CD14-positive monocyte (primary cell): Measurements from ENCODE around the gene PSMD1. TPM values are rescaled to one million over a fixed set of nuclear protein-coding genes. Genes with fewer than 3 reads are reported as not detected.

Experiments used
- DNase-seq, 3 donors: peaks; one replicate each; pipeline ENCODE4 v3.0.0-alpha.2; 2011 to 2022
- H2AFZ ChIP-seq: 2 replicates; pipeline ENCODE4 v1.6.0; 2012; ENCODE audit warnings: mild to moderate bottlenecking, low read depth, low read length, inconsistent platforms; ENCODE audit not compliant: insufficient read depth, poor library complexity, severe bottlenecking
- H3K27ac ChIP-seq, 2 donors: 1 replicate in 1 of 2; 2 replicates in 1 of 2; pipeline ENCODE4 v1.5.1; 2012 to 2013; ENCODE audit warnings: low read length in 2 of 2, control low read depth in 1 of 2, inconsistent platforms in 1 of 2, low read depth in 1 of 2, mild to moderate bottlenecking in 1 of 2
- H3K27me3 ChIP-seq, 2 donors: one replicate each; pipeline versions ENCODE4 v1.6.0 to v1.6.1; 2011 to 2013; ENCODE audit warnings: low read length in 2 of 2; ENCODE audit not compliant: control insufficient read depth in 2 of 2, insufficient read depth in 2 of 2
- H3K36me3 ChIP-seq, 2 donors: replicated peaks in 1 of 2; 1 replicate in 1 of 2; 2 replicates in 1 of 2; pipeline versions ENCODE4 v1.5.1 to v1.6.1; 2012 to 2013; ENCODE audit warnings: low read length in 2 of 2, control low read depth in 1 of 2, inconsistent platforms in 1 of 2, mild to moderate bottlenecking in 1 of 2; ENCODE audit not compliant: insufficient read depth in 2 of 2, control insufficient read depth in 1 of 2
- H3K4me1 ChIP-seq, 2 donors: 1 replicate in 1 of 2; 2 replicates in 1 of 2; pipeline versions ENCODE4 v1.5.1 to v1.6.1; 2012 to 2013; ENCODE audit warnings: low read length in 2 of 2, control low read depth in 1 of 2, inconsistent platforms in 1 of 2, mild to moderate bottlenecking in 1 of 2, moderate library complexity in 1 of 2; ENCODE audit not compliant: insufficient read depth in 2 of 2, control insufficient read depth in 1 of 2
- H3K4me2 ChIP-seq: replicated peaks from 2 replicates; pipeline ENCODE3; 2012; ENCODE audit warnings: low read length, moderate library complexity, mild to moderate bottlenecking; ENCODE audit not compliant: poor library complexity, severe bottlenecking; ENCODE audit errors: extremely low read depth
- H3K4me3 ChIP-seq, 3 experiments: fragments of 200-600 bp in 1 of 3; sonication (generic) in 1 of 3; replicated peaks in 1 of 3; 1 replicate in 2 of 3; 2 replicates in 1 of 3; pipeline ENCODE4 v1.5.1; 2011 to 2013; ENCODE audit warnings: low read length in 3 of 3, mild to moderate bottlenecking in 3 of 3, control low read depth in 2 of 3, low read depth in 2 of 3, inconsistent platforms in 1 of 3, moderate library complexity in 1 of 3
- H3K79me2 ChIP-seq: 2 replicates; pipeline ENCODE4 v1.6.0; 2012; ENCODE audit warnings: mild to moderate bottlenecking, control low read depth, inconsistent platforms, low read length, moderate library complexity; ENCODE audit not compliant: insufficient read depth
- H3K9ac ChIP-seq: 2 replicates; pipeline ENCODE4 v1.6.0; 2017; ENCODE audit warnings: low read length, mild to moderate bottlenecking; ENCODE audit not compliant: insufficient read depth, poor library complexity, severe bottlenecking
- H3K9me3 ChIP-seq, 2 donors: replicated peaks in 1 of 2; 1 replicate in 1 of 2; 2 replicates in 1 of 2; pipeline versions ENCODE4 v1.5.1 to v1.6.1; 2012 to 2013; ENCODE audit warnings: low read length in 2 of 2, control low read depth in 1 of 2; ENCODE audit not compliant: control insufficient read depth in 1 of 2, insufficient read depth in 1 of 2
- H4K20me1 ChIP-seq: 2 replicates; pipeline ENCODE4 v1.6.0; 2012; ENCODE audit warnings: mild to moderate bottlenecking, low read length, control low read depth, moderate library complexity; ENCODE audit not compliant: insufficient read depth
- H3K27ac Mint-ChIP-seq, 7 donors: one replicate each; pipeline ENCODE4 v1.8.0; 2020; ENCODE audit warnings: mild to moderate bottlenecking in 7 of 7, mixed read lengths in 7 of 7, moderate library complexity in 6 of 7, inconsistent platforms in 2 of 7
- H3K27me3 Mint-ChIP-seq, 3 donors: one replicate each; pipeline ENCODE4 v1.8.0; 2021 to 2022; ENCODE audit warnings: low read depth in 3 of 3, mild to moderate bottlenecking in 3 of 3, mixed read lengths in 3 of 3, moderate library complexity in 3 of 3, inconsistent platforms in 1 of 3
- H3K36me3 Mint-ChIP-seq, 2 donors: one replicate each; pipeline ENCODE4 v1.8.0; 2020; ENCODE audit warnings: mixed read lengths in 2 of 2, inconsistent platforms in 1 of 2, mild to moderate bottlenecking in 1 of 2
- H3K4me1 Mint-ChIP-seq: one replicate; pipeline ENCODE4 v1.8.0; 2020; ENCODE audit warnings: mild to moderate bottlenecking, mixed read lengths
- H3K4me3 Mint-ChIP-seq, 2 donors: one replicate each; pipeline ENCODE4 v1.8.0; 2020; ENCODE audit warnings: mild to moderate bottlenecking in 2 of 2, mixed read lengths in 2 of 2, moderate library complexity in 1 of 2
- H3K9me3 Mint-ChIP-seq, 7 donors: one replicate each; pipeline ENCODE4 v1.8.0; 2020 to 2022; ENCODE audit warnings: mixed read lengths in 7 of 7, mild to moderate bottlenecking in 6 of 7, moderate library complexity in 6 of 7, inconsistent platforms in 2 of 7
- WGBS: methylation state at CpG from one replicate; pipeline ENCODE4 v1.1.5; 2013; ENCODE audit warnings: missing lambda C conversion rate; ENCODE audit not compliant: insufficient coverage; 5-methylcytosine and 5-hydroxymethylcytosine counted together
- intact Hi-C, 2 donors: fragments of 100-400 bp; cut with micrococcal nuclease; formaldehyde crosslinking; loops; one replicate each; pipeline versions ENCODE4 v1.15.0 to v1.15.1; 2023
- polyA plus RNA-seq, 3 donors: library from polyadenylated mRNA; depleted of rRNA in 1 of 3; unstranded in 2 of 3; stranded (reverse) in 1 of 3; fragments of 300-500 nt in 2 of 3; fragments of >200 nt in 1 of 3; fragmentation: Illumina TruSeq in 2 of 3; gene quantifications; 1 replicate in 2 of 3; 2 replicates in 1 of 3; pipeline ENCODE4 v1.2.3, GENCODE V29; 2012 to 2021
- TF ChIP-seq, protein P1 (sequence below): fragments of 200-600 bp; IDR thresholded peaks from one replicate; pipeline ENCODE4 v1.8.0; 2022; ENCODE audit warnings: antibody characterized with exemption, mild to moderate bottlenecking

PSMD1 gene
- polyA plus RNA-seq, 3 donors = 23.5 to 53.9 (median 37.7) TPM

- intact Hi-C loops = no loop called here
- Histone ChIP-seq H4K20me1 (no peaks in the 10 kb centered on the region), H3K9me3 (no peaks in the 10 kb centered on the region), H3K9ac (no peak overlapping the region), H3K27ac (no peak overlapping the region), H3K4me1 (peaks cover 0 to 11% of the 10 kb centered on the region in 2 donors), H3K79me2 (no peaks in the 10 kb centered on the region), H3K36me3 (no peaks in the 10 kb centered on the region), H3K27me3 (no peaks in the 10 kb centered on the region), H2AFZ (no peak overlapping the region), H3K4me2 (no peak overlapping the region), H3K4me3 (no peak overlapping the region)
- WGBS = 66% methylated on average over 7 of the region's 7 CpGs
- H3K4me3 Mint-ChIP-seq = no peak overlapping the region
- DNase-seq = no peak
- TF ChIP-seq, protein P1, sequence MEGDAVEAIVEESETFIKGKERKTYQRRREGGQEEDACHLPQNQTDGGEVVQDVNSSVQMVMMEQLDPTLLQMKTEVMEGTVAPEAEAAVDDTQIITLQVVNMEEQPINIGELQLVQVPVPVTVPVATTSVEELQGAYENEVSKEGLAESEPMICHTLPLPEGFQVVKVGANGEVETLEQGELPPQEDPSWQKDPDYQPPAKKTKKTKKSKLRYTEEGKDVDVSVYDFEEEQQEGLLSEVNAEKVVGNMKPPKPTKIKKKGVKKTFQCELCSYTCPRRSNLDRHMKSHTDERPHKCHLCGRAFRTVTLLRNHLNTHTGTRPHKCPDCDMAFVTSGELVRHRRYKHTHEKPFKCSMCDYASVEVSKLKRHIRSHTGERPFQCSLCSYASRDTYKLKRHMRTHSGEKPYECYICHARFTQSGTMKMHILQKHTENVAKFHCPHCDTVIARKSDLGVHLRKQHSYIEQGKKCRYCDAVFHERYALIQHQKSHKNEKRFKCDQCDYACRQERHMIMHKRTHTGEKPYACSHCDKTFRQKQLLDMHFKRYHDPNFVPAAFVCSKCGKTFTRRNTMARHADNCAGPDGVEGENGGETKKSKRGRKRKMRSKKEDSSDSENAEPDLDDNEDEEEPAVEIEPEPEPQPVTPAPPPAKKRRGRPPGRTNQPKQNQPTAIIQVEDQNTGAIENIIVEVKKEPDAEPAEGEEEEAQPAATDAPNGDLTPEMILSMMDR = no peak
- H3K4me1 Mint-ChIP-seq = peaks cover 9% of the 10 kb centered on the region
- H3K36me3 Mint-ChIP-seq = no peaks in the 10 kb centered on the region
- peaks cover 6 to 19% (median 13%) of the 10 kb centered on the region in 3 donors for H3K27me3 Mint-ChIP-seq
- no peaks in the 10 kb centered on the region for H3K9me3 Mint-ChIP-seq
- H3K27ac Mint-ChIP-seq = no peak overlapping the region
These were observed 41.2 kb upstream of the PSMD1 start for GRCh38 chr2:231015478-231015877.

DNA sequence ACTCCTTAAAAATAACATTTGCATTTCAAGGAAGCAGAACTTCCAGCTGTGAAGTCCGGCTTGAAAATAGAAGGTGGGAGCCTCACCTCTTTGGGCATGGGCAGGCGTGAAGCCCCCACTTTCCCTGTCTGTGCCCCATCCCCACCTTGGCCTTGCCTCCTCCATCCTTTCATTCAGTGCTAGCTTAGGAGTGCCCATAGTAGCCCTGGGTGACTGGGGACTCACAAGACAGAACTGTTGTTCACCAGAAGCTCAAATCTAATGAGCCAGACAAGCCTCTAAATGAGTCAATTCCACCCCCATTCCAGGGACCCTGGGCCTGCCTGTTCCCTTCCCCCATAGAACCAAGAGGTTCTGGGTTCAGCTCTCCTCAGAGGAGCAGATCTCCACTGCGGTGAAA, 40.7 kb upstream of the PSMD1 start:
- no peaks in the 10 kb centered on the region for H3K36me3 Mint-ChIP-seq
- no peak overlapping the region for H3K4me3 Mint-ChIP-seq

More for the DNA sequence above, 40.7 kb upstream of the PSMD1 start:
- Mint-ChIP-seq H3K9me3 (no peaks in the 10 kb centered on the region), H3K27ac (no peak overlapping the region), H3K27me3 (peaks cover 6 to 19% (median 13%) of the 10 kb centered on the region in 3 donors), H3K4me1 (peaks cover 9% of the 10 kb centered on the region)
- intact Hi-C loops = no loop called here
- H2AFZ ChIP-seq = no peak overlapping the region
- H3K27me3 ChIP-seq = no peaks in the 10 kb centered on the region
- H3K4me1 ChIP-seq = peaks cover 0 to 11% of the 10 kb centered on the region in 2 donors
- H3K36me3 ChIP-seq = no peaks in the 10 kb centered on the region
- no peaks in the 10 kb centered on the region for H3K79me2 ChIP-seq
- H4K20me1 ChIP-seq = no peaks in the 10 kb centered on the region
- H3K4me2 ChIP-seq = no peak overlapping the region
- WGBS = 94% methylated on average over 3 of the region's 3 CpGs
- H3K9ac ChIP-seq = no peak overlapping the region
- TF ChIP-seq, protein P1 = no peak
- no peak overlapping the region for H3K4me3 ChIP-seq
- H3K27ac ChIP-seq = no peak overlapping the region
- DNase-seq = no peak
- H3K9me3 ChIP-seq = no peaks in the 10 kb centered on the region
